Measurements from ENCODE around the gene EEFSEC. TPM values are rescaled to one million over a fixed set of nuclear protein-coding genes. Genes with fewer than 3 reads are reported as not detected.

EEFSEC gene
- total RNA-seq, 1 experiment from 2014 or later = 3.8 TPM

- in situ Hi-C loops (cut with HindIII; ENCODE audit: low pct_unique_long_range_greater_than_20kb, low sequenced_read_pairs) = no loop called here
- DNase-seq (ENCODE audit: low read depth, low spot score) = no peak
Measured at GRCh38 chr3:128349963-128350599, 196.8 kb downstream of the EEFSEC start.

- in situ Hi-C loops (cut with HindIII; ENCODE audit: low pct_unique_long_range_greater_than_20kb, low sequenced_read_pairs) = no loop called here
- no peak for DNase-seq (ENCODE audit: low read depth, low spot score)
Measured at GRCh38 chr3:128351546-128351945, 198.3 kb downstream of the EEFSEC start.

- no peak for DNase-seq (ENCODE audit: low read depth, low spot score)
- in situ Hi-C loops (cut with HindIII; ENCODE audit: low pct_unique_long_range_greater_than_20kb, low sequenced_read_pairs) = no loop called here
Measured at GRCh38 chr3:128352326-128352725, 199.0 kb downstream of the EEFSEC start.

GRCh38 chr3:128353361-128353965 is 200.2 kb downstream of the EEFSEC start:
- DNase-seq (ENCODE audit: low read depth, low spot score) = no peak
- in situ Hi-C loops (cut with HindIII; ENCODE audit: low pct_unique_long_range_greater_than_20kb, low sequenced_read_pairs) = no loop called here

GRCh38 chr3:128353991-128354687 is 200.9 kb downstream of the EEFSEC start:
- no peak for DNase-seq (ENCODE audit: low read depth, low spot score)
- in situ Hi-C loops (cut with HindIII; ENCODE audit: low pct_unique_long_range_greater_than_20kb, low sequenced_read_pairs) = no loop called here

GRCh38 chr3:128354788-128355542 is 201.7 kb downstream of the EEFSEC start:
- in situ Hi-C loops (cut with HindIII; ENCODE audit: low pct_unique_long_range_greater_than_20kb, low sequenced_read_pairs) = no loop called here
- DNase-seq (ENCODE audit: low read depth, low spot score) = no peak

GRCh38 chr3:128355543-128355919 is 202.2 kb downstream of the EEFSEC start:
- in situ Hi-C loops (cut with HindIII; ENCODE audit: low pct_unique_long_range_greater_than_20kb, low sequenced_read_pairs) = no loop called here
- no peak for DNase-seq (ENCODE audit: low read depth, low spot score)

GRCh38 chr3:128356822-128357221 is 203.5 kb downstream of the EEFSEC start:
- no peak for DNase-seq (ENCODE audit: low read depth, low spot score)
- in situ Hi-C loops (cut with HindIII; ENCODE audit: low pct_unique_long_range_greater_than_20kb, low sequenced_read_pairs) = no loop called here

- no peak for DNase-seq (ENCODE audit: low read depth, low spot score)
- in situ Hi-C loops (cut with HindIII; ENCODE audit: low pct_unique_long_range_greater_than_20kb, low sequenced_read_pairs) = no loop called here
Measured at GRCh38 chr3:128357538-128357937, 204.3 kb downstream of the EEFSEC start.

GRCh38 chr3:128358156-128358895 is 205.0 kb downstream of the EEFSEC start:
- in situ Hi-C loops (cut with HindIII; ENCODE audit: low pct_unique_long_range_greater_than_20kb, low sequenced_read_pairs) = no loop called here
- DNase-seq (ENCODE audit: low read depth, low spot score) = no peak

GRCh38 chr3:128359060-128359664 is 205.9 kb downstream of the EEFSEC start:
- in situ Hi-C loops (cut with HindIII; ENCODE audit: low pct_unique_long_range_greater_than_20kb, low sequenced_read_pairs) = no loop called here

GRCh38 chr3:128359846-128360642 is 206.8 kb downstream of the EEFSEC start:
- in situ Hi-C loops (cut with HindIII; ENCODE audit: low pct_unique_long_range_greater_than_20kb, low sequenced_read_pairs) = no loop called here

More at GRCh38 chr3:128359060-128359664, 205.9 kb downstream of the EEFSEC start:
- no peak for DNase-seq (ENCODE audit: low read depth, low spot score)

GRCh38 chr3:128360705-128361271 is 207.5 kb downstream of the EEFSEC start:
- in situ Hi-C loops (cut with HindIII; ENCODE audit: low pct_unique_long_range_greater_than_20kb, low sequenced_read_pairs) = no loop called here
- DNase-seq (ENCODE audit: low read depth, low spot score) = no peak

More at GRCh38 chr3:128359846-128360642, 206.8 kb downstream of the EEFSEC start:
- DNase-seq (ENCODE audit: low read depth, low spot score) = no peak

- in situ Hi-C loops (cut with HindIII; ENCODE audit: low pct_unique_long_range_greater_than_20kb, low sequenced_read_pairs) = no loop called here
- no peak for DNase-seq (ENCODE audit: low read depth, low spot score)
Measured at GRCh38 chr3:128362026-128362965, 209.0 kb downstream of the EEFSEC start.

GRCh38 chr3:128364291-128364690 is 211.0 kb downstream of the EEFSEC start:
- no peak for DNase-seq (ENCODE audit: low read depth, low spot score)
- in situ Hi-C loops (cut with HindIII; ENCODE audit: low pct_unique_long_range_greater_than_20kb, low sequenced_read_pairs) = no loop called here

All from SK-MEL-5 (cell line).